H1 (cell line): ENCODE data around the gene SERPINB8. TPM values are rescaled to one million over a fixed set of nuclear protein-coding genes. Genes with fewer than 3 reads are reported as not detected.

Experiments
- BCL11A ChIP-seq, 2 experiments: IDR thresholded peaks; one replicate each; pipeline ENCODE4 v1.6.1; 2011; ENCODE audit warnings: low read depth in 2 of 2, low read length in 2 of 2, mild to moderate bottlenecking in 2 of 2
- CHD2 ChIP-seq: IDR thresholded peaks from 2 replicates; pipeline ENCODE4 v1.6.1; 2012; ENCODE audit warnings: low read length, improper control_type of control experiment
- CHD7 ChIP-seq: fragments of 300-600 bp; sonication (generic); IDR thresholded peaks from 2 replicates; pipeline ENCODE4 v1.7.1; 2012; ENCODE audit warnings: low read length, moderate library complexity, mild to moderate bottlenecking, inconsistent platforms; ENCODE audit not compliant: insufficient replicate concordance
- CTBP2 ChIP-seq: IDR thresholded peaks from 2 replicates; pipeline ENCODE4 v1.7.0; 2011; ENCODE audit warnings: borderline replicate concordance, mild to moderate bottlenecking, moderate library complexity, mixed read lengths, low read length; ENCODE audit not compliant: insufficient read depth, insufficient read length
- EGR1 ChIP-seq: IDR thresholded peaks from 2 replicates; pipeline ENCODE4 v1.6.1; 2011; ENCODE audit warnings: low read depth, low read length, borderline replicate concordance
- EP300 ChIP-seq, 2 experiments: IDR thresholded peaks; 1 replicate in 1 of 2; 2 replicates in 1 of 2; pipeline ENCODE4 v1.6.1; 2011 to 2012; ENCODE audit warnings: low read depth in 2 of 2, low read length in 2 of 2, mild to moderate bottlenecking in 2 of 2, borderline replicate concordance in 1 of 2, inconsistent platforms in 1 of 2, moderate library complexity in 1 of 2
- HDAC6 ChIP-seq: IDR thresholded peaks from one replicate; pipeline ENCODE4 v1.7.1; 2012; ENCODE audit warnings: low read depth, mild to moderate bottlenecking, inconsistent platforms, low read length, moderate library complexity
- NRF1 ChIP-seq: IDR thresholded peaks from 2 replicates; pipeline ENCODE4 v1.6.1; 2011; ENCODE audit warnings: mild to moderate bottlenecking, low read depth, low read length, improper control_type of control experiment
- SRF ChIP-seq: IDR thresholded peaks from 2 replicates; pipeline ENCODE4 v1.6.1; 2011; ENCODE audit warnings: mild to moderate bottlenecking, low read depth, low read length, moderate library complexity
- SUZ12 ChIP-seq: fragments of 200-600 bp; sonication (generic); IDR thresholded peaks from 2 replicates; pipeline ENCODE4 v1.6.1; 2012; ENCODE audit warnings: mild to moderate bottlenecking, inconsistent platforms, low read length, moderate library complexity, mixed read lengths
- USF2 ChIP-seq: IDR thresholded peaks from 2 replicates; pipeline ENCODE4 v1.6.1; 2011; ENCODE audit warnings: low read length, improper control_type of control experiment
- polyA plus RNA-seq, 7 experiments: library from polyadenylated mRNA; depleted of rRNA in 3 of 7; stranded (reverse) in 5 of 7; unstranded in 2 of 7; fragments of >200 nt in 5 of 7; fragments of 200-250 nt in 2 of 7; gene quantifications; 1 replicate in 5 of 7; 2 replicates in 1 of 7; 4 replicates in 1 of 7; pipeline versions ENCODE4 v1.2.1 to v1.2.3, GENCODE V29; 2011 to 2013; ENCODE audit warnings: missing spikeins in 2 of 7, mixed read lengths in 2 of 7
- total RNA-seq: library from RNA; stranded (reverse); fragmentation: NEBNext Ultra II Directional; extraction: Animal tissue kit (Norgen Biotek cat#: 25700); gene quantifications from 2 replicates; pipeline ENCODE4 v1.2.1, GENCODE V29; 2021

SERPINB8 gene
- total and polyA plus RNA-seq, 2 of the 8 experiments (the other 6 are each of a cell fraction or from before 2014, with no cell fraction given), result 0.42 to 1.2 TPM

DNA sequence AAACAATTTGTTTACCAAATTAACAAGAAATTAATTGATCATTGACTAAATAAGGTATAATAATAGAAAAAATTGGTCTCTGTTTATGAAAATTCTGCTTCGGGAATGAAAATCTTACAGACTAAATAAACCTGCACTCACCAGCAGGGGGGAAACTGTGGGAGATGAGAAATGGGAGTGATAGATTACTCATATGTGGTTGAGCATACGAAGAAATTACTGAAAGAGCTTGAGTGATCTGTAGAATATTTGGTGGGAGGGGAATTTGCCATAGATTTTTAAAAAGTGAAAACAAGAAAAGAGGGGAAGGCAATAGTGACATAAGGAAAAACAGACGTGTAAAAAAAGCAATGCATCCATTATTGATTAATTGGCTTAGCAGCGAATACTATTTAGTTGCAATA lies 18.6 kb upstream of the SERPINB8 start (continued):
- TF ChIP-seq CHD7, result no peak
- no peak for TF ChIP-seq SUZ12
- TF ChIP-seq CTBP2, result no peak
- TF ChIP-seq EP300 (IDR thresholded peaks at IDR 0.05; ENCODE audit: borderline replicate concordance in 1 of 2, low read depth in 2 of 2, low read length in 2 of 2), result no peak
- no peak for TF ChIP-seq HDAC6
- TF ChIP-seq NRF1, result no peak
- TF ChIP-seq USF2, result no peak
- no peak for TF ChIP-seq EGR1
- TF ChIP-seq CHD2, result no peak
- TF ChIP-seq BCL11A (IDR thresholded peaks at IDR 0.05; ENCODE audit: low read depth in 2 of 2, low read length in 2 of 2), result no peak
- no peak for TF ChIP-seq SRF
